ENCODE measurements around the gene SHROOM4. TPM values are rescaled to one million over a fixed set of nuclear protein-coding genes. Genes with fewer than 3 reads are reported as not detected.

The SHROOM4 gene
- total RNA-seq, 1 experiment from 2014 or later = 0.19 TPM

DNA sequence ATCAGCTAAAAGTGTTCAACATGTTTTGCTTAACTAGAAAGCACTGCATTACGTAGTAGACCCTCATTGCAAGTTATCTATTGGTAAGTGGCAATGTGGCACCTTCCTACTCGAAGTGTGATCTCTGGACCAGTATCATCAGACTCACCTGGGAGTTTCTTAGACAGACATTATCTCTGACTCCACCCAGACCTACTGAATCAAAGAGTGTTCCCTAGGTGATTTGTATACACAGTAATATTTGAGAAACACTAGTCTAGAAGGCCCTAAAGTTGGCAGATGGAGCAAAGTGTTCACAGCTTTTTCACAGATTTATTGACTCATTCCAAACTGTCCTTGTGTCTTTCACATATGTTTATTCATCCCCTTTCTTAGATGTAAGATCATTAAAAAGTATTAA is 35.7 kb downstream of the SHROOM4 start:
- DNase-seq (ENCODE audit: low spot score) = no peak

GRCh38 chrX:50776248-50776647 is 37.7 kb downstream of the SHROOM4 start:
- DNase-seq (ENCODE audit: low spot score) = no peak

DNA sequence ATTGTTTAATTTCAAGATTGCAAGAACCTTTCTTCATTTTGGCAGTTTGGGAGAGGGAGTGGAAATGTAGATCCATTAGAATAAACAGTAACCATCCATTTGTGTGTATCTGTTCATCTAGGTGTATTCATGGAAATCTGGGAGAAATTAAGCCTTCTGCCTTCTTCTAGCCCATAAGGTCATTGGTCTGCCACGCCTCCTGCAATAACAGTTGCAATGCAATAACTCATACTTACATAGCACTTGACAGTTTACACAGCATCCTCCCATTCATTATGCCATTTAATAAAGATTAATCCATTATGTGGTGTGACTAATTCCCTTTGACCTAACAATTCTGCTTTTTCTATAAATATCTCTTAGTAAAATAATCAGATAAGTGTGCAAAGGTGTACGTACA is 42.6 kb downstream of the SHROOM4 start:
- DNase-seq (ENCODE audit: low spot score) = no peak

DNA sequence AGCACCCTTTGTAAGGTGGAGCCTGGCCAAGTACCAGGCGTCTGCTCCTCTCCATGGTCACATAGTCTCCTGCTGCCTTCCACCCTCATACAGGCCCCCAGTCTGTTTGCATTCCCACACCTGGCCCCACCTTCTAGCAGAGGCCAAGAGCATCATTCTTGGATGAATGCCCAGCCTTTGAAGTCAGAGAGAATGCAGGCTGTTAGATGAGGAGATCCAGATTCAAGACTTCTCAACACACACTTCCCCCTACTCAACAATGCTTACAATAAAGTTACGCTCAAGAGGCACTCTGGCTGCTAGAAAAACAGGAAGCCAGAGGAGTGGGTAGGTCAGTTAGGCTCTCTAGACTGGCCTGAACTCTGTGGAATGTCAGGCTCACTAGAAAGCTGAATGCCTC is 43.3 kb downstream of the SHROOM4 start:
- no peak for DNase-seq (ENCODE audit: low spot score)

DNA sequence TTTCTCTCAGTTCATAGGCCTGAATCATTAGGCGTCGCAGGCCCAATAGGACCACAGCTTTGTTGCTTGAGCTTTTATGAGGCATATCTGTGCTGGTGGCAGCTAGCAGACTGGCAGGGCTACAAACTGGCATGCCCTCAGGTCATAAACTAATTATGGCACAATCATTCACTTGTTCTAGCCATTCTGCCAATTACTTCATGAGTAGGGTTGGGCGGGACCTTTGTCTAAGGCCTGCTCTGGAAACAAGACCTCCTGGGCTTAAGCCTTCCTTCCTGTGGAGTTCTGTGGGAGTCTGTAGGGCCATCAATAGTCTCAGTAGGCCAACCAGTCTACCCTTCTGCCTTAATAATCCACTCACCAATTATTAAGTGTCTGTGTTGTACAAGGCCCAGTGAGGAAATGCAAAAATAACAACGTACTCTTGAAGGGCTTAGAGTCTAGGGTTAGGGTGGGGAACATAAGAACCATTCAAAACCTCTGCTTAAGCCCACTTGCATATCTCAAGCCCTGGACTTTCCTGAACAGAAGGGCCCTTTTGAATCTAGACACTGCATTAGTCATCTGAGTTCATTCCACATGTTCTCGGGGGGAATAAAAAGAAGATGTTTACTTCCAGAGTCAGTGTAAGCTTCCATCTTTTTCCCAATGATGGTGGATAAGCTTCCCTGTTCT is 44.5 kb downstream of the SHROOM4 start:
- DNase-seq (ENCODE audit: low spot score) = no peak

- DNase-seq (ENCODE audit: low spot score) = no peak
These were observed 45.2 kb downstream of the SHROOM4 start for GRCh38 chrX:50768801-50769200.

DNA sequence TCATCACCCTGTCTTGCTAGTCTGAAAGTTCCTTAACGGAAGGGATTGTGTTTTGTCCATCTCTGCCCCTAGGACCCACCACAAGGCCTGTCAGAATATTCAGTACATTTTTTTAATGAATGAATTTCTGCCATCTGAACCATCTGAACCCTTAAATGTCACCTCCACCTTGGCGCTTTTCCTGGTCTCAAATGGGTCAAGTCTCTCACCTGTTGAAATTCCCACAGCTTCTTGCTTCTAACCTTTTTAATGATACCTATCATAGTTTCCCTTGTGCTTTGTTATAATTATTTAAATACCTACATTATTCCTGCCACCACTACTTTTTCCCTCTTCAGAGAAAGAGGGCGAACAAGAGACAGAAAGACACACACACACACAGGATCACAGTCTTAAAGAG is 48.0 kb downstream of the SHROOM4 start:
- DNase-seq (ENCODE audit: low spot score) = no peak

DNA sequence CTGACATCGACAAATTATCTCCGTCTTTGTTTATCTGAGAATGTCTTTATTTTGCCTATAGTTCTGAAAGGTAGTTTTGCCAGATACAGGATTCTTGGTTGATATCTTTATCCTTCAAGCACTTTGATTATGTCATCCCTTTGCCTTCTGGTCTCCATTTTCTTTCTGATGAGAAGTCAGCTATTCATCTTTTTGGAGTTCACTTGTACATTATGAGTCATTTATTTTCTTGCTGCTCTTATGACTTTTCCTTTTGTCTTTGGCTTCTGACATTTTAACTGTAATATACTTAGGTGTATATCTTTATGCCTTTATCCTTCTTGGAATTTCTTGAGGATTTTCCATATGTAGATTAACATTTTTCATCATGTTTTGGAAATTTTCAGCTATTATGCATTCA is 51.4 kb downstream of the SHROOM4 start:
- no peak for DNase-seq (ENCODE audit: low spot score)

GRCh38 chrX:50756276-50756675 is 57.7 kb downstream of the SHROOM4 start:
- DNase-seq (ENCODE audit: low spot score) = no peak

DNA sequence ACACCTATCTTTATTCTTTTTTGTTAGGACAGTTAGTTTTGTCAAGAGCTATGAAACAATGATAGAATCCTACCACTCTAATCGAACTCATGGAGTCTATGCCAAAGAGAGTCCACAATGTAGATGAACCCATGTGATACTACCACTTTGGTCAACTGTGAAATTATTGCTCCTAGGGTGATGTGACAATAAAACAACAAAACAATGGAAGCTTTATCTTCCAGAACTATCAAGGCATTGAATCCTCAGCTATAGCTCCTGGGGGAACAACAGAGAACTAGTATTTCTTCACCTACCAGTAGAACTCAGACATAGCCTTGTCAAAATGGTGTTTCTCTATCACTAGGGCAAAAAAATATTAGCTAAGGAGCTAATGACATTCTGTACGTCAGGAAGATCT is 62.9 kb downstream of the SHROOM4 start:
- DNase-seq (ENCODE audit: low spot score) = no peak

DNA sequence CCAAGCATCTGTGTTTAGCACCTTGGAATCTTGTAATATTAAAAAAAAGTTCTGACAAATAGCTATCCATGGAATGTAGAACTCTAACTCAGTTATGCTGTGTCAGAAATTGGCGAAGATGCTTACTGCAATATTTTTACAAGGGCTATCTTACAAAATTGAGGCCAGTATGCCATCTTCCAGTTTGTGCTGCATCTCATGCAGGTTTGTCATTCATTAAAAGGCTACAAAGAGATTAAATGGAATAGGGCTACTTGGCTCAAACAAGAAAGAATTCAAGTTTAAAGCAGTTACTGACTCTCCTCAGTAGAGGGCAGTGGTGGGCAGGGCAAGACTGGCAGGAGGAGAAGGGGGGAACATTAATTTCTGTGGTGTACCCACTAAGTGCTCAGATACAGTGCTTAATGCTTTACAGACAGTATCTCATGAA is 66.5 kb downstream of the SHROOM4 start:
- DNase-seq (ENCODE audit: low spot score) = no peak

GRCh38 chrX:50736656-50737055 is 77.3 kb downstream of the SHROOM4 start:
- no peak for DNase-seq (ENCODE audit: low spot score)

GRCh38 chrX:50726296-50726695 is 87.7 kb downstream of the SHROOM4 start:
- DNase-seq (ENCODE audit: low spot score) = no peak

- DNase-seq (ENCODE audit: low spot score) = no peak
These were observed 88.7 kb downstream of the SHROOM4 start for GRCh38 chrX:50725310-50725709.

- DNase-seq (ENCODE audit: low spot score) = no peak
These were observed 91.0 kb downstream of the SHROOM4 start for GRCh38 chrX:50723006-50723405.

DNA sequence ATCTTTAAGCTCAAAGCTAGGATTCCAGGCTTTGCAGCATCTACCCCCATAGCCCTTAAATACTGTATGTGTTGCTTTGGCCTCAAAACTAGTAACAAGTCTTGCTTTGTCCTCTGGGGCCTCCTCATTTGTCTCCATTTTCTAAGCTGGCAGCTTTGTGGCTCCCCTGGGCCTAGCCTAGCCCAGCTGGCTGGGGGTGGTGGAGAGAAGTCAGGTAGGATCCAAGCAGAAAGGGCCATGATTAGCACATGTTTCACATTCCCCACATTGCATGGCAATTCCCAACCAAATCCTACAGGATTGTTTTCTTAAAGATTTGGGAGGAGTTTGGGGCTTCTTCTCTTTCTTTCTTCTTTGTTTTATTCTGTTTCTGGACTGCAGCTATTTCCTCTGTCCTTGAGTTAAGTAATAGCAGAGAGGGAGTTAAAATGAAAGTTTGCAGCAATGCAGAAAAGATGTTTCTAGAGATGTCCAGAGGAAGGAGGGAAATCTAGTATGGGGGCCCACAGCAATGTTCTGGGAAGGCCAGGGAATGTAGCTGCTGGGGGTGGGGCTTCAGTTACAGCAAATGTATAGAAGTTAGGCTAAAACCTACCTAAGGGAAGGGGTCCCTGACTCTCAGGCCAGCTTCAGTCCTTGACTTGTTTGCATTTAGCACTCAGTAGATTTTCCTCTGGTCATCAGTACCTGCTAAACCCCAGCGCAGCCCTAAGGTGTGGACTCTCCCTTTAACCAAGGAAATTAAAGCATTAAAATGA is 92.1 kb downstream of the SHROOM4 start:
- DNase-seq (ENCODE audit: low spot score) = no peak

GRCh38 chrX:50719614-50720013 is 94.4 kb downstream of the SHROOM4 start:
- no peak for DNase-seq (ENCODE audit: low spot score)

- DNase-seq (ENCODE audit: low spot score) = no peak
These were observed 95.2 kb downstream of the SHROOM4 start for GRCh38 chrX:50718776-50719175.

- DNase-seq (ENCODE audit: low spot score) = no peak
These were observed 97.3 kb downstream of the SHROOM4 start for GRCh38 chrX:50716706-50717105.

GRCh38 chrX:50712777-50713176 is 101.2 kb downstream of the SHROOM4 start:
- DNase-seq (ENCODE audit: low spot score) = no peak

GRCh38 chrX:50711907-50712306 is 102.1 kb downstream of the SHROOM4 start:
- no peak for DNase-seq (ENCODE audit: low spot score)

DNA sequence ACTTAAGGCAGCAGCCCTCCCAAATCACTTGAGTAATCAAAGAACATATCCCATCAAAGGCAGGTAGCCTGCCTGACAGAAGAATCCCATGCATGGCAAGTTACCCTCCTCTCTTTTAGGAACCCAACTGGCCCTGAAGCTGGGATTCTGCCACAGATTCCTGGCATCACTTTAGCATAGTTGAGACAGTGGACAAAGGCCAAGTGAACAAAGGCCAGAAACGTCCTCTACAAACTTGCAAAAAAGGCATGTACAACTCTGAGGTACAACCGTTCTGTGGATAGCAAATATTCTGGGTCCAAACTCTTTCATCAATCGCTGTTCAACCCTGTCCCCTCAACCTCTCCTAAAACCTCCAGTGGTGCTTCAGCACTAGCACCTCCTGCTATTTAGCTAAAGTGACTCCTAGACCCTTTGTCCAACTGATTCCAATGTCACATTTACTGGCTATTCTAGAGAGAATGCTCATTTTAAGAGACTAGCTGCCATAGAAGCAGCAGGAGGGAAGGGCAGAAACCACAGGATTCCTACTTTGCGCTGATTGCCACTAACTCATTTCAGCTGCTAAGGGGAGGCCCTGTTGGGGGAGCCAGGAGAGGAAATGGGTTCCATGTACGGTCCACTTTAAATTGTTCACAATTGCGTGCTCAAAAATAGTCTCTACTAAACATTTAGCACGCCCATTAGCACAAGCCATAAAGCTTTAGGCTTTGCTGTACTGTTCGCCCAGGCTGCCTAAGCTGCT is 105.9 kb downstream of the SHROOM4 start:
- no peak for DNase-seq (ENCODE audit: low spot score)

GRCh38 chrX:50707405-50707804 is 106.6 kb downstream of the SHROOM4 start:
- no peak for DNase-seq (ENCODE audit: low spot score)
